ENCODE measurements around the gene PDE8A.
"Not testable (repeated sequence)": the region's sequence is repeated elsewhere in the genome, so short reads cannot be mapped to it uniquely, and the experiment has no call there.

PDE8A gene

DNA sequence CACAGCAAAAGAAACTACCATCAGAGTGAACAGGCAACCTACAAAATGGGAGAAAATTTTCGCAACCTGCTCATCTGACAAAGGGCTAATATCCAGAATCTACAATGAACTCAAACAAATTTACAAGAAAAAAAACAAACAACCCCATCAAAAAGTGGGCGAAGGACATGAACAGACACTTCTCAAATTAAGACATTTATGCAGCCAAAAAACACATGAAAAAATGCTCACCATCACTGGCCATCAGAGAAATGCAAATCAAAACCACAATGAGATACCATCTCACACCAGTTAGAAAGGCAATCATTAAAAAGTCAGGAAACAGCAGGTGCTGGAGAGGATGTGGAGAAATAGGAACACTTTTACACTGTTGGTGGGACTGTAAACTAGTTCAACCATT lies 30.1 kb downstream of the PDE8A start:
- DNase-seq = not testable (repeated sequence)

GRCh38 chr15:85013785-85014184 lies 32.1 kb downstream of the PDE8A start:
- DNase-seq = no peak

GRCh38 chr15:85014932-85015331 lies 33.3 kb downstream of the PDE8A start:
- DNase-seq = no peak

- no peak for DNase-seq
Measured at GRCh38 chr15:85016275-85016674, 34.6 kb downstream of the PDE8A start.

DNA sequence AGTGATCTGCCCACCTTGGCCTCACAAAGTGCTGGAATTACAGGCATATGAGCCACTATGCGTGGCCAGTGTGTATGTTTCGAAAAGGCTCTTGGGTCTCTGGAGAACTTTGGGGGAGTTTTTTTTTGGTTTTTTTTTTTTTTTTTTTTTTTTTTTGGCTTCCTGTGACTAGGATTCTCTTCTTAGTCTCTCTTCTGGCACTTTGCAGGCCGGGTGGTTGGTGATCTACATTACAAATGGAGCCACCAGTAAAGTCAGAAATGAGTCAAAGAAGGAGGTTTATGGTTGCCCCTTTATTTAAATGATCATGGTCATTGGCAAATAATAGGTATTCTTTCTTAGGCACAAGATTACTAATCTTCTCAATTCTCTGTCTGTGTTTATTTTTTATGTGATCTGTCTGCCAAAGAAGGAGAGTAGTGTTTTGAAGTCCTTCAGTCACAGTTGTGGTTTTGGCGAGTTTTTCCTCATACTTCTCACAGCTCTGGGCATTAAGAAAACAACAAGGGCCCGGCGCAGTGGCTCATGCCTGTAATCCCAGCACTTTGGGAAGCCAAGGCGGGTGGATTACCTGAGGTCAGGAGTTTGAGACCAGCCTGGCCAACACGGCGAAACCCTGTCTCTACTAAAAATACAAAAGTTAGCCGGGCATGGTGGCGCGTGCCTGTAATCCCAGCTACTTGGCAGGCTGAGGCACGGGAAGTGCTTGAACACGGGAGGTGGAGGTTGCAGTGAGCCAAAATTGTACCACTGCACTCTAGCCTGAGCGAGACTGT lies 38.3 kb downstream of the PDE8A start:
- DNase-seq = no peak

- no peak for DNase-seq
Measured at GRCh38 chr15:85021409-85021808, 39.8 kb downstream of the PDE8A start.

- DNase-seq = no peak
Measured at GRCh38 chr15:85022860-85023403, 41.3 kb downstream of the PDE8A start.

DNA sequence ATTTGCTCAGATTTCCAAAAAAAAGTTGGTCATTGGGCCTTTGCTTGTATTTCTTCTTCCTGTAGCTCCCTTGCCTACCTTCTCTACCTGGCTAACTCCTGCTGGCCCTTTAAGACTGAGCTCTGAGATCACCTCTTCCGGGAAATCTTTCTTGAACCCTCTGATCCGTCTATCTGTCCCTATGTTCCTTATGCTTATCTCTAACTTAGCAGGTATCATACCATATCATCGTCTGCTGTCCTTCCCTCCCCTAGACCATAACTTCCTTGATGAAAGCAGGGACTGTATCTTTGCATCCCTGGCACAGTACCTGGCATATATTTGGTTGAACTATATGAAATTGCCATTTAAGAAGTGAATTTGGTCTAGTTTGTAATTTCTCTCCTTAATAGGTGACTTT lies 42.3 kb downstream of the PDE8A start:
- no peak for DNase-seq

GRCh38 chr15:85024509-85025336 lies 43.1 kb downstream of the PDE8A start:
- no peak for DNase-seq

- DNase-seq = no peak
Measured at GRCh38 chr15:85025516-85026251, 44.0 kb downstream of the PDE8A start.

GRCh38 chr15:85026304-85027032 lies 44.8 kb downstream of the PDE8A start:
- no peak for DNase-seq

- no peak for DNase-seq
Measured at GRCh38 chr15:85027033-85027380, 45.4 kb downstream of the PDE8A start.

DNA sequence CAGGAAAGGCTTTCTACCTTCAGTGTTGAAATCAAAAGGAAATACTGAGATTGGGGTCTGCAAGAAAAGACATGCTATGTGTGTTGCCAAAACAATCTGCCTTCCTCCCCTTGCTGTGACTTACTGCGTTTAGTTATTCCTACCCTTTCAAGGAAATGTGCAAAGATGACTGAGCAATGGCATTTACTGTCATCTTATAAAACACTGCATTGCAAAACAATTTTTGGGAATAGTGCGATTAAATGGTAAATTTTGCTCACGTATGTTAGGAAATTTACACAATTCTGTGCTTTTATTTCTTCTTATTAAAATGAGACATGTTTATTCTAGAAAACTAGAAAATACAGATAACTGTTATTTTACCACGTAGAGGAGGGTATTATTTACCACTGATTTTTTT lies 45.8 kb downstream of the PDE8A start:
- no peak for DNase-seq

DNA sequence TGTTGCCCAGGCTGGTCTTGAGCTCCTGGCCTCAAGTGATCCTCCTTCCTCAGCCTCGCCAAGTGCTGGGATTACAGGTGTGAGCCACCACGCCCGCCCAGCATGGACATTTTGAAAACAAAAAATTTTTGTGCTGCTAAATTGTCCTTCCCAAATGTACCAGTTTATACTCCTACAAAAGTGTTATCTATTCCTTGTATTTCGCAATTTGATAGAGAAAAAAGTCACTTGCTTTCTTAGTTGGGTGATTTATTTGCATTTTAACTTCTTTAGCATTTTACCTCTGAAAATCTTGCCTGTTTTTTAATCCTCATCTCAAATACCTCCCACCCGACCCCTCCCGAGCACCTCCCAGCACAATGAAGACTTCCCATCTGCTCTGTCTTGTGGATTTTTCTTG lies 46.8 kb downstream of the PDE8A start:
- no peak for DNase-seq

DNA sequence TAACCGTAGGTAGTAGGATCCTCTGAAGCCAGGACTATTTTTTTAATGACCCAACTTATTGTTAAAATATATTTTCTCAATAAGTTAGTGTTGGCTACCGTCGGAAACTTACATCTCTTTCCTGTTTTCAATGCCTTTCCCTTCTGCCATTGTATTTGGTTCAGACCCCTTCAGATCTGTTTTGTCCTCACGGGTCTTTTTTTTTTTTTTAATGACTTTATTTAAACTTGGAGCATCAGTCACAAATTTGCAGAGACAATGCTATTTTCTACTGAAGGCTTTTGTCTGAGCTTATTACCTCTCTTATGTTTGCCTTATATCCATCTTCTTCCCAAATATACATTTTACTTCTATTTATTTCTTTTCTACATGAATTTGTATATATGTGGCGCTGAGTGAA lies 47.6 kb downstream of the PDE8A start:
- no peak for DNase-seq

GRCh38 chr15:85030301-85030929 lies 48.8 kb downstream of the PDE8A start:
- no peak for DNase-seq

DNA sequence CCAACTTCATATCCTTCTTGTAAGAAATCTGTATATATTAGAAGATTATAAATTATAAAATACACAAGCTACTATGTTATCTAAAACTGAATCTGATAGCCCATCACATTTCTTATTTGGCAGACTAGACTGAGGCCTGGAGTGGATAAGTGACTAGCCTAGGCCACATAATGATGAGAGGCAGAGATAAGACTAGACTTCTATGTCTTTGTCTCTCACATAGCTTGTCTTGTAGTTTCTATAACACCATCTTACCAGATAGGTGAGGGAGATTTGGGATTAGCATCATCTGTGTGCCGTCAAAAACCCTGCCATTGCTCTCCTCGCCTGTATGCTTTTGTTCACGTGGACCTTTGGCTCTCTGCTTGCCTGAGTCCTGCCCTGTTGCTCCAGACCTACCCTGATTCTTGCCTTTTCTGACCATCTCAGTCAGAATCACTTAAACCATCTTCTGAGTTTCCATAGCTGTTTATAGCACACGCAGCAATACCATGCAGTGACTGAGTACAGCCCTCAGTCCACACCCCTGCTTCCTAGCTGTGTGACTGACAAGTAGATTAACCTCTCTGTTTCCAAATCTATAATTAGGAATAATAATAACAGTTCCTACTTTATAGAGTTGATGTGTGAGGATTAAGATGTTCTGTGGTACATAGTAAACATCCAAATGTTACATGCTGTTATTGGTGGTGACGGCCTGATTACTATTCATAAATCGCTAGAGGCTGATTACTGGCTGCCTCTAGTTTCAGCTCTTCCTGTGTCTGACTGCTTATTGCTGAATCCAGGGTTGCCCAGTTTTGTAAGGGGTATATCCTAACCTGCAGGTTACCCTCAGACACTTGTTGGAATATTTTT lies 49.7 kb downstream of the PDE8A start:
- no peak for DNase-seq

DNA sequence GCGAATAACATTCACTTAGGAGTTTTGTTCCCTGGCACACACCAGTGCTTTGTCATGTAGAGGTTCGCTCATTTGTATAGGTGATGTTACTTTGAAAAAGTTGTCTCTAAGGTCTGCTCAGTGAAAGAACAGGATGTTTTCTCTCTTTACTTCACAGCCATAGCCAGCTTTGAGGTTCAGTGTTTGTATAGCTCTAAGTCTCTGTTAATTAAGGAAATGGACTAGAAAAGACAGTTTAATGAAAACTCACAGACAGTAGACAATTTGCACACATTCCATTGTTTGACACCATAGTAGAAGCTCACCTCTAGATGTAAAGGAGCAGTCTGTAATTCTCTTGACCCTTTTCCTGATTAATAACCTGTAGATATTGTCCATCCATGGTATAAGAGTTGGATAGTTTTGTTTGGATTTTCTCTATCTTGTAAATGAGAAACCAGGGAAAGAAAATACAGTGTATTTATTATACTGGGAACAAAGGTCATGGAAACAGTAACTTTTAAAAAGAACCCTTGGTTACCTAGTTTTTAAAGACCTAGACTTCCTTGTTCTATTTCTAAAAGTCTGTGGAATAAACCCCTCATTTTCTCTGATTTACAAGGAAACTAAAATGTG lies 50.4 kb downstream of the PDE8A start:
- no peak for DNase-seq

- no peak for DNase-seq
Measured at GRCh38 chr15:85033148-85033547, 51.5 kb downstream of the PDE8A start.

DNA sequence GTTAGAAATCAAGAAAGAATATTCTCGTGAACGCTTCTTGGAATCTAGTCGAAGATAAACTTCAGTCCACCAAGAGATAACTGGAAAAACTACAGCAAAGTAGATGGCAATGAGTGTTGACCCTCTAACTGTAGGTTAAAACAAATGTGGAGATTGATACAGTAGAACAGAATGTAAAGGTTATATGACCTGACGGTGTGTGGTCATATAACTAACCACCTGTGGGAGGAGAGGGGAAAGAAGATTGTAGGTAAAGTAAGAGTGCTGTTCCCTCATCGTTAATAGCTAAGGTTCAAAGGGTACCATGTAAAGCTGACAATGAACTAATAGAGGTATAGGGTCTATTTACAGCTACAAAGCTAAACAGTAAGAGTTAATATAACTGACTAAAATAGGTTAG lies 52.6 kb downstream of the PDE8A start:
- no peak for DNase-seq

GRCh38 chr15:85035980-85036379 lies 54.3 kb downstream of the PDE8A start:
- no peak for DNase-seq

Data from NCI-H1694 treated with DMSO at 0.1 percent for 48 hours (cell line).